Loucy (cell line): ENCODE results near the gene KIF13A.

Experiments
- CTCF ChIP-seq: fragments of 200-600 bp; sonication (generic); conservative IDR thresholded peaks from 2 replicates; pipeline ENCODE4 v1.5.1; 2014; ENCODE audit warnings: mild to moderate bottlenecking, antibody characterized with exemption, low read length
- EZH2phosphoT487 ChIP-seq: fragments of 200-600 bp; IDR thresholded peaks from 2 replicates; pipeline ENCODE4 v1.6.1; 2018; ENCODE audit warnings: antibody characterized with exemption, mild to moderate bottlenecking, moderate library complexity, borderline replicate concordance

- no peak for TF ChIP-seq CTCF
- TF ChIP-seq EZH2phosphoT487, result no peak
These were observed 122.2 kb downstream of the KIF13A start for GRCh38 chr6:17865243-17865642.
